ENCODE data around the gene FAM222B. TPM values are rescaled to one million over a fixed set of nuclear protein-coding genes. Genes with fewer than 3 reads are reported as not detected.

FAM222B gene
- polyA plus RNA-seq, 1 donor from 2014 or later, result 6.4 TPM

- Histone ChIP-seq H2AFZ (ENCODE audit: low read depth, low read length) (no peak overlapping the region), H4K20me1 (ENCODE audit: insufficient read depth) (no peaks in the 10 kb centered on the region), H3K27ac (ENCODE audit: low read length) (no peak overlapping the region), H3K9me3 (ENCODE audit: low read length) (no peaks in the 10 kb centered on the region), H3K9me2 (ENCODE audit: insufficient read depth, low read length) (no peaks in the 10 kb centered on the region), H3K36me3 (ENCODE audit: insufficient read depth, low read length) (no peaks in the 10 kb centered on the region), H3K79me2 (replicated peaks; ENCODE audit: insufficient read depth, low read length) (no peaks in the 10 kb centered on the region), H3K27me3 (ENCODE audit: insufficient read depth, low read depth, low read length) (no peaks in the 10 kb centered on the region), H3K9ac (ENCODE audit: low read length) (no peak overlapping the region), H3K4me2 (ENCODE audit: low read length) (no peak overlapping the region), H3F3A (ENCODE audit: insufficient read depth, low read length, poor library complexity, severe bottlenecking) (no peaks in the 10 kb centered on the region), H3K4me3 (ENCODE audit: low read length) (no peak overlapping the region)
- TF ChIP-seq SMC3 (conservative IDR thresholded peaks at IDR 0.05; ENCODE audit: poor library complexity) (no peak), POLR2AphosphoS5 (IDR thresholded peaks at IDR 0.05) (no peak)
Observed at GRCh38 chr17:28867276-28867675, 24.7 kb upstream of the FAM222B start.

GRCh38 chr17:28865946-28866752, 23.6 kb upstream of the FAM222B start:
- no peaks in the 10 kb centered on the region for H3K79me2 ChIP-seq (replicated peaks; ENCODE audit: insufficient read depth, low read length)

More at GRCh38 chr17:28865946-28866752, 23.6 kb upstream of the FAM222B start:
- Histone ChIP-seq H2AFZ (ENCODE audit: low read depth, low read length) (no peak overlapping the region), H4K20me1 (ENCODE audit: insufficient read depth) (no peaks in the 10 kb centered on the region), H3K4me3 (ENCODE audit: low read length) (no peak overlapping the region), H3K36me3 (ENCODE audit: insufficient read depth, low read length) (no peaks in the 10 kb centered on the region), H3K4me2 (ENCODE audit: low read length) (no peak overlapping the region), H3K9ac (ENCODE audit: low read length) (no peak overlapping the region), H3K27me3 (ENCODE audit: insufficient read depth, low read depth, low read length) (no peaks in the 10 kb centered on the region), H3F3A (ENCODE audit: insufficient read depth, low read length, poor library complexity, severe bottlenecking) (no peaks in the 10 kb centered on the region), H3K27ac (ENCODE audit: low read length) (no peak overlapping the region), H3K9me2 (ENCODE audit: insufficient read depth, low read length) (no peaks in the 10 kb centered on the region), H3K9me3 (ENCODE audit: low read length) (no peaks in the 10 kb centered on the region)
- TF ChIP-seq RAD21 (conservative IDR thresholded peaks at IDR 0.05) (no peak), TAF1 (IDR thresholded peaks at IDR 0.05; ENCODE audit: low read depth) (no peak), MXI1 (conservative IDR thresholded peaks at IDR 0.05; ENCODE audit: poor library complexity, severe bottlenecking) (no peak), POLR2AphosphoS5 (IDR thresholded peaks at IDR 0.05) (no peak), EZH2 (IDR thresholded peaks at IDR 0.05; ENCODE audit: borderline replicate concordance, insufficient read depth, low read length, poor library complexity, severe bottlenecking) (no peak), EP300 (conservative IDR thresholded peaks at IDR 0.05; ENCODE audit: poor library complexity, severe bottlenecking) (no peak), SMC3 (conservative IDR thresholded peaks at IDR 0.05; ENCODE audit: poor library complexity) (no peak), REST (IDR thresholded peaks at IDR 0.05; ENCODE audit: borderline replicate concordance) (no peak)
- TF ChIP-seq, protein P1, sequence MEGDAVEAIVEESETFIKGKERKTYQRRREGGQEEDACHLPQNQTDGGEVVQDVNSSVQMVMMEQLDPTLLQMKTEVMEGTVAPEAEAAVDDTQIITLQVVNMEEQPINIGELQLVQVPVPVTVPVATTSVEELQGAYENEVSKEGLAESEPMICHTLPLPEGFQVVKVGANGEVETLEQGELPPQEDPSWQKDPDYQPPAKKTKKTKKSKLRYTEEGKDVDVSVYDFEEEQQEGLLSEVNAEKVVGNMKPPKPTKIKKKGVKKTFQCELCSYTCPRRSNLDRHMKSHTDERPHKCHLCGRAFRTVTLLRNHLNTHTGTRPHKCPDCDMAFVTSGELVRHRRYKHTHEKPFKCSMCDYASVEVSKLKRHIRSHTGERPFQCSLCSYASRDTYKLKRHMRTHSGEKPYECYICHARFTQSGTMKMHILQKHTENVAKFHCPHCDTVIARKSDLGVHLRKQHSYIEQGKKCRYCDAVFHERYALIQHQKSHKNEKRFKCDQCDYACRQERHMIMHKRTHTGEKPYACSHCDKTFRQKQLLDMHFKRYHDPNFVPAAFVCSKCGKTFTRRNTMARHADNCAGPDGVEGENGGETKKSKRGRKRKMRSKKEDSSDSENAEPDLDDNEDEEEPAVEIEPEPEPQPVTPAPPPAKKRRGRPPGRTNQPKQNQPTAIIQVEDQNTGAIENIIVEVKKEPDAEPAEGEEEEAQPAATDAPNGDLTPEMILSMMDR (IDR thresholded peaks at IDR 0.05; ENCODE audit: poor library complexity, severe bottlenecking), result no peak
